ENCODE results near the gene ST14. TPM values are rescaled to one million over a fixed set of nuclear protein-coding genes. Genes with fewer than 3 reads are reported as not detected.

The ST14 gene
- total RNA-seq, 1 experiment from 2014 or later, result 33.9 TPM

DNA sequence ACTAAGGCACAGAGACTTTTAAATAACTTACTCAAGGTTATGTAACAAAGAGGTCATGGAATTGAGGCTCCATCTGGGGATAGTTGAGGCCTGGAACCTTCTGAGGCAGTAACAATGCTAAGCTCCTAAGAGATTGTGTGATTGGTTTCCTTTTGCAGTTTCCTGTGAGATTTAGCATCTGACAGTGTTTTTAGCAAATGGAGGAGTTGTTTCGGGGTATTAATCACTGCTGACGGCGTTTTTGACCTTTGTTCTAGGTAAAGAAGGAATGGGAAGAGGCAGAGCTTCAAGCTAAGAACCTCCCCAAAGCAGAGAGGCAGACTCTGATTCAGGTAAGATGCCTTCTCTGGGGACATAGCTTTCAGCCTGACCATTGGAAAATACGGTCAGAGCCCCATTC lies 32.1 kb upstream of the ST14 start:
- Mint-ChIP-seq H3K4me1 (peaks cover 6% of the 10 kb centered on the region), H3K27me3 (ENCODE audit: low read depth) (no peaks in the 10 kb centered on the region), H3K27ac (no peak overlapping the region), H3K4me3 (no peak overlapping the region), H3K9me3 (peaks cover 2% of the 10 kb centered on the region), H3K36me3 (peaks cover 88% of the 10 kb centered on the region)
- POLR2A ChIA-PET, result interaction anchor here (0.6 to 1.0 kb wide), 2 partner anchors 18 to 1354 kb away, joined by 4 to 5 read pairs; no protein-coding TSS in a partner anchor
- CTCF ChIA-PET, result interaction anchor here (0.6 kb wide), 1 partner anchor 180 kb away, joined by 5 read pairs; no protein-coding TSS in a partner anchor
- TF ChIP-seq, protein P1, sequence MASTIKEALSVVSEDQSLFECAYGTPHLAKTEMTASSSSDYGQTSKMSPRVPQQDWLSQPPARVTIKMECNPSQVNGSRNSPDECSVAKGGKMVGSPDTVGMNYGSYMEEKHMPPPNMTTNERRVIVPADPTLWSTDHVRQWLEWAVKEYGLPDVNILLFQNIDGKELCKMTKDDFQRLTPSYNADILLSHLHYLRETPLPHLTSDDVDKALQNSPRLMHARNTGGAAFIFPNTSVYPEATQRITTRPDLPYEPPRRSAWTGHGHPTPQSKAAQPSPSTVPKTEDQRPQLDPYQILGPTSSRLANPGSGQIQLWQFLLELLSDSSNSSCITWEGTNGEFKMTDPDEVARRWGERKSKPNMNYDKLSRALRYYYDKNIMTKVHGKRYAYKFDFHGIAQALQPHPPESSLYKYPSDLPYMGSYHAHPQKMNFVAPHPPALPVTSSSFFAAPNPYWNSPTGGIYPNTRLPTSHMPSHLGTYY (CRISPR knock-in tag; IDR thresholded peaks at IDR 0.05), result no peak
- TF ChIP-seq, protein P2, sequence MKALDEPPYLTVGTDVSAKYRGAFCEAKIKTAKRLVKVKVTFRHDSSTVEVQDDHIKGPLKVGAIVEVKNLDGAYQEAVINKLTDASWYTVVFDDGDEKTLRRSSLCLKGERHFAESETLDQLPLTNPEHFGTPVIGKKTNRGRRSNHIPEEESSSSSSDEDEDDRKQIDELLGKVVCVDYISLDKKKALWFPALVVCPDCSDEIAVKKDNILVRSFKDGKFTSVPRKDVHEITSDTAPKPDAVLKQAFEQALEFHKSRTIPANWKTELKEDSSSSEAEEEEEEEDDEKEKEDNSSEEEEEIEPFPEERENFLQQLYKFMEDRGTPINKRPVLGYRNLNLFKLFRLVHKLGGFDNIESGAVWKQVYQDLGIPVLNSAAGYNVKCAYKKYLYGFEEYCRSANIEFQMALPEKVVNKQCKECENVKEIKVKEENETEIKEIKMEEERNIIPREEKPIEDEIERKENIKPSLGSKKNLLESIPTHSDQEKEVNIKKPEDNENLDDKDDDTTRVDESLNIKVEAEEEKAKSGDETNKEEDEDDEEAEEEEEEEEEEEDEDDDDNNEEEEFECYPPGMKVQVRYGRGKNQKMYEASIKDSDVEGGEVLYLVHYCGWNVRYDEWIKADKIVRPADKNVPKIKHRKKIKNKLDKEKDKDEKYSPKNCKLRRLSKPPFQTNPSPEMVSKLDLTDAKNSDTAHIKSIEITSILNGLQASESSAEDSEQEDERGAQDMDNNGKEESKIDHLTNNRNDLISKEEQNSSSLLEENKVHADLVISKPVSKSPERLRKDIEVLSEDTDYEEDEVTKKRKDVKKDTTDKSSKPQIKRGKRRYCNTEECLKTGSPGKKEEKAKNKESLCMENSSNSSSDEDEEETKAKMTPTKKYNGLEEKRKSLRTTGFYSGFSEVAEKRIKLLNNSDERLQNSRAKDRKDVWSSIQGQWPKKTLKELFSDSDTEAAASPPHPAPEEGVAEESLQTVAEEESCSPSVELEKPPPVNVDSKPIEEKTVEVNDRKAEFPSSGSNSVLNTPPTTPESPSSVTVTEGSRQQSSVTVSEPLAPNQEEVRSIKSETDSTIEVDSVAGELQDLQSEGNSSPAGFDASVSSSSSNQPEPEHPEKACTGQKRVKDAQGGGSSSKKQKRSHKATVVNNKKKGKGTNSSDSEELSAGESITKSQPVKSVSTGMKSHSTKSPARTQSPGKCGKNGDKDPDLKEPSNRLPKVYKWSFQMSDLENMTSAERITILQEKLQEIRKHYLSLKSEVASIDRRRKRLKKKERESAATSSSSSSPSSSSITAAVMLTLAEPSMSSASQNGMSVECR (CRISPR knock-in tag; IDR thresholded peaks at IDR 0.05; ENCODE audit: borderline replicate concordance), result no peak
- TF ChIP-seq, protein P3, sequence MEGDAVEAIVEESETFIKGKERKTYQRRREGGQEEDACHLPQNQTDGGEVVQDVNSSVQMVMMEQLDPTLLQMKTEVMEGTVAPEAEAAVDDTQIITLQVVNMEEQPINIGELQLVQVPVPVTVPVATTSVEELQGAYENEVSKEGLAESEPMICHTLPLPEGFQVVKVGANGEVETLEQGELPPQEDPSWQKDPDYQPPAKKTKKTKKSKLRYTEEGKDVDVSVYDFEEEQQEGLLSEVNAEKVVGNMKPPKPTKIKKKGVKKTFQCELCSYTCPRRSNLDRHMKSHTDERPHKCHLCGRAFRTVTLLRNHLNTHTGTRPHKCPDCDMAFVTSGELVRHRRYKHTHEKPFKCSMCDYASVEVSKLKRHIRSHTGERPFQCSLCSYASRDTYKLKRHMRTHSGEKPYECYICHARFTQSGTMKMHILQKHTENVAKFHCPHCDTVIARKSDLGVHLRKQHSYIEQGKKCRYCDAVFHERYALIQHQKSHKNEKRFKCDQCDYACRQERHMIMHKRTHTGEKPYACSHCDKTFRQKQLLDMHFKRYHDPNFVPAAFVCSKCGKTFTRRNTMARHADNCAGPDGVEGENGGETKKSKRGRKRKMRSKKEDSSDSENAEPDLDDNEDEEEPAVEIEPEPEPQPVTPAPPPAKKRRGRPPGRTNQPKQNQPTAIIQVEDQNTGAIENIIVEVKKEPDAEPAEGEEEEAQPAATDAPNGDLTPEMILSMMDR (IDR thresholded peaks at IDR 0.05), result no peak
- TF ChIP-seq SMAD4 (CRISPR knock-in tag; IDR thresholded peaks at IDR 0.05) (no peak), ZNF317 (CRISPR knock-in tag; IDR thresholded peaks at IDR 0.05; ENCODE audit: borderline replicate concordance, low read depth) (no peak), FOXJ3 (CRISPR knock-in tag; IDR thresholded peaks at IDR 0.05; ENCODE audit: borderline replicate concordance) (no peak), RORB (CRISPR knock-in tag; IDR thresholded peaks at IDR 0.05) (no peak)
- DNase-seq (ENCODE audit: low spot score) (no peak), ATAC-seq (no peak)

DNA sequence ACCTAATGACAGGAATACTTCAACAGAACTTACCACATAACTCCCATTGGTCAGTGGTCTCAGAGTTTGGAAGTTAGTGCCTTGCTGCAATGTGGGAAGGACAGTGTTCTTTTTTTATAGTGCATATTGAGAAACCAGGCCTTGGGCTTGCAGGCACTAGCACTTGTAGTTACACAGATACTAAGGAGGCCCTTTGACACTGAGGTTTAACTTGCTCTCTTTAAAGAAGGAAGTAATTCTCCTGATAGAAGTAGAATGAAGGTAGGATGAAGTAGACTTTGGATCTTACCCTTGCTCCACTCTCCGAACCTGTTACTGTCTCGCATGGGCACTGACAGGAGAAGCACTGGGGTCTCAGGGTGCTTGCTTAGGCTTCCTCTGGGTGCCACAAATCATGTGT lies 31.0 kb upstream of the ST14 start:
- H3K36me3 Mint-ChIP-seq, result peaks cover 88% of the 10 kb centered on the region
- H3K9me3 Mint-ChIP-seq, result peaks cover 10% of the 10 kb centered on the region
- H3K4me3 Mint-ChIP-seq, result no peak overlapping the region
- no peaks in the 10 kb centered on the region for H3K4me1 Mint-ChIP-seq
- ATAC-seq, result no peak
- TF ChIP-seq, protein P4, sequence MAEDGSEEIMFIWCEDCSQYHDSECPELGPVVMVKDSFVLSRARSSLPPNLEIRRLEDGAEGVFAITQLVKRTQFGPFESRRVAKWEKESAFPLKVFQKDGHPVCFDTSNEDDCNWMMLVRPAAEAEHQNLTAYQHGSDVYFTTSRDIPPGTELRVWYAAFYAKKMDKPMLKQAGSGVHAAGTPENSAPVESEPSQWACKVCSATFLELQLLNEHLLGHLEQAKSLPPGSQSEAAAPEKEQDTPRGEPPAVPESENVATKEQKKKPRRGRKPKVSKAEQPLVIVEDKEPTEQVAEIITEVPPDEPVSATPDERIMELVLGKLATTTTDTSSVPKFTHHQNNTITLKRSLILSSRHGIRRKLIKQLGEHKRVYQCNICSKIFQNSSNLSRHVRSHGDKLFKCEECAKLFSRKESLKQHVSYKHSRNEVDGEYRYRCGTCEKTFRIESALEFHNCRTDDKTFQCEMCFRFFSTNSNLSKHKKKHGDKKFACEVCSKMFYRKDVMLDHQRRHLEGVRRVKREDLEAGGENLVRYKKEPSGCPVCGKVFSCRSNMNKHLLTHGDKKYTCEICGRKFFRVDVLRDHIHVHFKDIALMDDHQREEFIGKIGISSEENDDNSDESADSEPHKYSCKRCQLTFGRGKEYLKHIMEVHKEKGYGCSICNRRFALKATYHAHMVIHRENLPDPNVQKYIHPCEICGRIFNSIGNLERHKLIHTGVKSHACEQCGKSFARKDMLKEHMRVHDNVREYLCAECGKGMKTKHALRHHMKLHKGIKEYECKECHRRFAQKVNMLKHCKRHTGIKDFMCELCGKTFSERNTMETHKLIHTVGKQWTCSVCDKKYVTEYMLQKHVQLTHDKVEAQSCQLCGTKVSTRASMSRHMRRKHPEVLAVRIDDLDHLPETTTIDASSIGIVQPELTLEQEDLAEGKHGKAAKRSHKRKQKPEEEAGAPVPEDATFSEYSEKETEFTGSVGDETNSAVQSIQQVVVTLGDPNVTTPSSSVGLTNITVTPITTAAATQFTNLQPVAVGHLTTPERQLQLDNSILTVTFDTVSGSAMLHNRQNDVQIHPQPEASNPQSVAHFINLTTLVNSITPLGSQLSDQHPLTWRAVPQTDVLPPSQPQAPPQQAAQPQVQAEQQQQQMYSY (CRISPR knock-in tag; IDR thresholded peaks at IDR 0.05), result no peak
- no peak for TF ChIP-seq ZNF121 (CRISPR knock-in tag; IDR thresholded peaks at IDR 0.05)
- TF ChIP-seq, protein P5, sequence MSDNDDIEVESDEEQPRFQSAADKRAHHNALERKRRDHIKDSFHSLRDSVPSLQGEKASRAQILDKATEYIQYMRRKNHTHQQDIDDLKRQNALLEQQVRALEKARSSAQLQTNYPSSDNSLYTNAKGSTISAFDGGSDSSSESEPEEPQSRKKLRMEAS (CRISPR knock-in tag; IDR thresholded peaks at IDR 0.05), result no peak
- POLR2A ChIA-PET, result no interaction called here
- H3K27me3 Mint-ChIP-seq (ENCODE audit: low read depth), result no peaks in the 10 kb centered on the region
- CTCF ChIA-PET, result no interaction called here
- DNase-seq (ENCODE audit: low spot score), result no peak
- H3K27ac Mint-ChIP-seq, result no peak overlapping the region

DNA sequence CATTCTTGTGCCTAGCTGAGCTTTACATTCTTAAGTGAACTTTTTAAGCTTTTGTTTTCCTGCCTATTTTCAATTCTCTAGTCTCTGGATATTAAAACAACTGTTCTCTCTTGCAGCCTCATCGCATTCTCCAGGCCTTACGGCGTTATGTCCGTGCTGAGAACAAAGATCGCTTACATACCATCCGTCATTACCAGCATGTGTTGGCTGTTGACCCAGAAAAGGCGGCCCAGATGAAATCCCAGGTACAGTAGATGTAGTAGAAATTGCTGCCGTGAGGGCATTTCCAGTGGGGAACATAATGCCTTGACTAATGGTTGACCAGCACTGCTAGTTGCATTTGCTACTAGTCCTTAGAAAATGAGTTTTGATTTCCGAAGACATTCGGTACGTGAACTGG lies 29.7 kb upstream of the ST14 start:
- Mint-ChIP-seq H3K4me3 (no peak overlapping the region), H3K9me3 (peaks cover 10% of the 10 kb centered on the region), H3K27ac (no peak overlapping the region), H3K27me3 (ENCODE audit: low read depth) (no peaks in the 10 kb centered on the region), H3K36me3 (peaks cover 89% of the 10 kb centered on the region), H3K4me1 (no peaks in the 10 kb centered on the region)
- CTCF ChIA-PET, result interaction anchor here (1.2 to 6.1 kb wide), 5 partner anchors 15 to 248 kb away, joined by 3 to 96 read pairs (median 6); no protein-coding TSS in a partner anchor
- no peak for DNase-seq (ENCODE audit: low spot score)
- no peak for ATAC-seq
- POLR2A ChIA-PET, result no interaction called here
- TF ChIP-seq ZNF219 (CRISPR knock-in tag; IDR thresholded peaks at IDR 0.05; ENCODE audit: borderline replicate concordance), result no peak
- no peak for TF ChIP-seq ATF1 (CRISPR knock-in tag; IDR thresholded peaks at IDR 0.05)
- no peak for TF ChIP-seq ELF4 (CRISPR knock-in tag; IDR thresholded peaks at IDR 0.05; ENCODE audit: low read depth)
- no peak for TF ChIP-seq ZNF263 (CRISPR knock-in tag; IDR thresholded peaks at IDR 0.05; ENCODE audit: low read depth)
- TF ChIP-seq OVOL2 (CRISPR knock-in tag; IDR thresholded peaks at IDR 0.05; ENCODE audit: borderline replicate concordance), result no peak
- TF ChIP-seq MYBL2 (CRISPR knock-in tag; IDR thresholded peaks at IDR 0.05), result no peak
- TF ChIP-seq HMGA2 (CRISPR knock-in tag; IDR thresholded peaks at IDR 0.05), result no peak
- no peak for TF ChIP-seq SMAD3 (CRISPR knock-in tag; IDR thresholded peaks at IDR 0.05; ENCODE audit: borderline replicate concordance)
- TF ChIP-seq ZNF121 (CRISPR knock-in tag; IDR thresholded peaks at IDR 0.05), result no peak
- TF ChIP-seq, protein P6, sequence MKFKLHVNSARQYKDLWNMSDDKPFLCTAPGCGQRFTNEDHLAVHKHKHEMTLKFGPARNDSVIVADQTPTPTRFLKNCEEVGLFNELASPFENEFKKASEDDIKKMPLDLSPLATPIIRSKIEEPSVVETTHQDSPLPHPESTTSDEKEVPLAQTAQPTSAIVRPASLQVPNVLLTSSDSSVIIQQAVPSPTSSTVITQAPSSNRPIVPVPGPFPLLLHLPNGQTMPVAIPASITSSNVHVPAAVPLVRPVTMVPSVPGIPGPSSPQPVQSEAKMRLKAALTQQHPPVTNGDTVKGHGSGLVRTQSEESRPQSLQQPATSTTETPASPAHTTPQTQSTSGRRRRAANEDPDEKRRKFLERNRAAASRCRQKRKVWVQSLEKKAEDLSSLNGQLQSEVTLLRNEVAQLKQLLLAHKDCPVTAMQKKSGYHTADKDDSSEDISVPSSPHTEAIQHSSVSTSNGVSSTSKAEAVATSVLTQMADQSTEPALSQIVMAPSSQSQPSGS (CRISPR knock-in tag; IDR thresholded peaks at IDR 0.05; ENCODE audit: borderline replicate concordance, low read depth), result no peak
- no peak for TF ChIP-seq SP1 (CRISPR knock-in tag; conservative IDR thresholded peaks at IDR 0.05)
